GM21717 (cell line): ENCODE results near the gene MXI1.
A peak's percentile ranks its signal among the peaks of the same experiment; 100 is the strongest.

Experiments
- ATAC-seq: cut with Tn5 transposase; IDR thresholded peaks from one replicate; pipeline ENCODE4 v1.9.1; 2021; ENCODE audit warnings: mild to moderate bottlenecking, moderate library complexity; ENCODE audit not compliant: unreplicated experiment

The MXI1 gene

DNA sequence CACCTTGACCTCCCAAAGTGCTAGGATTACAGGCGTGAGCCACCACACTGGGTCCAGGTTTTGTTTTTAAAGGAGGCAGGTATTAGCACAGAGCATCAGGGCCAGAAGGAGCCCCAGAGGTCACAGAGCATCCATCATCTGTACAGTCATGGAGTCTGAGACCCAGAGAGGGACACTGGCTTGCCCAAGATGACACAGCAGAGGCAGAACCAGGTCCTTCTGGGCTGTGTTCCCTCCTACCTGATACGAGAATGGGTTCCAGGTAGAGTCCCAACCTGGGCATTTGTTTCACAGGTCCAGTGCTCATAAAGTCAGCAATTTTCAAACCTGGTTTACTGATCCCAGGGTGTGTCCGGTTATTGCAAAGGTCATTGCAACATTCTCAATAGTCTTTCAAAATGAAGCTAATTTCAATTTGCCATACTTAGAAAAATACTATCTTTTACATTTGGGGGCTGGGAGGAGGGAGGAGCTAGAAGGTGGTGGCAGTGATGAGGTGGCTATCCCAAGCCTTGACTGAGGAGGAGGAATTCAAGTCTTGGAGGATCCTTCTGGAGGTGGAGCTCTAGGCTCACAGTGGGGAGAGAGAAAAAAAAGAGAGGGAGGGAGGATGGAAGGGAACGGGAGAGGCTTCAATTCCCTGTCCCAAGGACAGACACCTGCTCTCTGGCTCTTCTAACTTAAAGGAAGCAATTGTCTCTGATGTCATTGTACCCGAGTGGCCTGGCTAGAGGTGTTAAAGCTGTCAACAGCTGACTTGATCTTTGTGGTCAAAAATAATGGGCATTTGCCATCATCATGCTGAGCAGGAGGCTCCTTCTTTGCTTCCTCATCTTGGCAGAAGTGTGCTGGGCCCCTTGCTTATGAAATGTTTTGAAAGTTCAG is 8.1 kb downstream of the MXI1 start:
- ATAC-seq, result no peak

DNA sequence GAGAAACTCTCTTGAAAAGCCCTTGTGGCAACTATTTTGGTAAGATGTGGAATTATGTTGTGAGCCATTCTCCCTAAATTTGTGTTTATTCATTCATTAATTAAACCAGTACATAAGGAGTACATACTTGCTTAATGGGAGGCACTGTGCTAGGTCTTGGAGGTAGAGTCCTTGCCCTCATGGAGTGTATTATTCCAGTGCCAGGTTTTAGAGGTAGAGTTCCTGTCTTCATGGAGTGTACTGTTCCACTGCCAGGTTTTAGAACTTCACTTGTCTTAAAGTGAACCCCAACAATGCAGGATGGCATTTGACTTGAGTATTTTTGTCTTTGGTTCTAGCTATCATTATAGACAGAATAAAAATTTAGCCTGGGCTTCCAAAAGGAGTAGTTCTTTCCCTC is 8.8 kb downstream of the MXI1 start:
- no peak for ATAC-seq

DNA sequence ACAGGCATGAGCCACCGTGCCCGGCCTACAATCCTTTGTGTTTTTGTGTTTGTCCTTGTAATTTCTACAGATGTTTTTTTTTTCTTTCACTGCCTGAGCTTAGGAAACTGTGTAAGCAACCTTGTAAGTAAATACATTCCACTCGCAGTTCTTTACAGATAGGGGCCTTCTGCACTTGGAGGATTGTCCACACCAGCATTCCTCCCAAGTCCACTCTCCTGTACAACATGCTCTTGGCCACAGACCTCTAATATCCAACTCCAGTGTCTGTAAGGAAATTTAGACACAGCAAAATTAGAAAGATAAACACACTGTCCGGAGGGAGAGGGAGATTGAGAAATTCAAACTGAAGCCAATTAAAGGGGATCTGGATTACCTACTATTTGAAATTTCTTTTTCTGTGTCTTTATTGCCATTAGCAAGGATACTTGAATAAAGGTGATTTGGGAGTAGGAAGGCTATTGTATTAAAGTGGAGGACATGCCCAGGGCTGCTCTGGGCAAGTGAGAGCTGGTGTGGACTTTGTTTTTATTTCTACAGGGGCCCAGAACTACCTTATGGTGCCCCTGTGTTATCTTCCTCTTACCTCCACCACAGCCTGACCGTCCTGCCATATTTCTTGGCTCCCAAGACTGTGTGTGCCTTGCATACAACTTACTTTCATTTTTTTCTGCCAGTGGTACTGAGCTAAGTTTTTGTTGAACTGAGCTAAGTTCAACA is 9.7 kb downstream of the MXI1 start:
- no peak for ATAC-seq

DNA sequence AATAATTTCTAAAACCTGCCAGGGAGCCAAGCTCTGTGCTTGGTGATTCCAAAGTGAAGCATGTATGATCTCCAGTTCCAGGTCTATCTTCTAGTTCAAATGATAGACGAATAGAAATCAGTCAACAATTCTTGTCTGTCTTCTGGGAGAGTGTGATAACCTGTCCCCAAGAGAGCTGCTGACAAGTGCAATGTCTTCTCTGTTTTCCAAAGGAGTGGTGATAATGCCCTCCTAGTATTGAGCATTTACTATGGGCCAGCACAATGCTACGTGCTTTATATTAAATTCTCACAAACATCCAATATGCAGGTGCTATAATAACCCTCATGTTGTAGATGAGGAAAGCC is 10.2 kb downstream of the MXI1 start:
- ATAC-seq, result no peak

DNA sequence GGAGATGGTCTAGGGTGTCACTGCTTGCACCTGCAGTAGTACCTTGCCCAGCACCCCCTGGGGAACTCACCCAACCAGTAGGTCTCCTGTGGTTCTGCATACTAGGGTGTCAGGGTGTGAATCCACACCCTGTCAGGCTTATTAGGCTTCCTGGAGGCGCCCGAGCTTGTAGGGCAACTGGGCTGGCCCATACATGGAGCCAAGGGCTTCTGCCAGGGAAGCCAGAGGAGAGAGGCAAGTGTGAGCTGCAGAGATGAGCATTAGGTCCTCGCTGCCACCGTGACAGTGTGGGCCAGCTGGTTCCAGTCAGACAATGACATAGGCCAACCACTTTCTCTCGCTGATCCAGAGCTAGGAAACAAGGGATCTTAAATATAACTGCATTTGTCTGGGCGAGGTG is 11.2 kb downstream of the MXI1 start:
- ATAC-seq, result no peak

DNA sequence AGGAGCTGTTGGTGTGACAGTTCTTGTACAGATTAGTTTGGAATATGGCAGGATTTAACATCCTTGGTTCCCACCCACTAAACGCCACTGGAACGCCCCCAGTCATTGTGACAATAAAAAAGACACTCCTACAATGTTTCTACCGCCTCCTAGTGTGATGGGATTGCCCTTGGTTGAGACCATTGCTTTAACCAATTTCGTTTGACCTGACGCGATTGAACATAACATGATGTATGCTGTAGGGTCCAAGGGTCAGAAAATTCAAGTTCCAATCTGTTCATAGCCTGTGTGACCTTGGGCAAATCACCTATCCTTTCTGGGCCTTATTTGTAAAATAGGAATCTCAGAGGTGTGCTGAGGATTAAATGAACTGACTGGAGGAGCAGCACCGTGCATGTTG is 12.5 kb downstream of the MXI1 start:
- no peak for ATAC-seq

DNA sequence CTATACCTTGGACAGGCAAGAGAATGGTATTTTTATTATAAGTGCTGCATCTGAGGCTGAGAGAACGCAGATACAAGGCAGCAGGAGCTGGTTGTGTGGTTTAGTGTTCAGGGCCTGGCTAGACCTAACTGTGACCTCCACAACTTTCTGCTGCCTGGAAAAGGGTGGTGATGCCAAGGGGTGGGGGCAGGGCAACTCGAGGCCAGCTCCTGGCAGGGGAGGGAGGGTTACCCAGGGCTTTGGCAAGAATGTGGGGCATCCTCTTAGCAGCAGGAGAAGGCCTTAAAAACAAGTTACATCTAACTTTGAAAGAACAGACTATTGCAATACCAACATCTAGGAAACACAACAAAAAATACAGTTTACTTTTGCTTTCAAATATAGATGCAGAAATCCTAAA is 13.0 kb downstream of the MXI1 start:
- ATAC-seq, result no peak

DNA sequence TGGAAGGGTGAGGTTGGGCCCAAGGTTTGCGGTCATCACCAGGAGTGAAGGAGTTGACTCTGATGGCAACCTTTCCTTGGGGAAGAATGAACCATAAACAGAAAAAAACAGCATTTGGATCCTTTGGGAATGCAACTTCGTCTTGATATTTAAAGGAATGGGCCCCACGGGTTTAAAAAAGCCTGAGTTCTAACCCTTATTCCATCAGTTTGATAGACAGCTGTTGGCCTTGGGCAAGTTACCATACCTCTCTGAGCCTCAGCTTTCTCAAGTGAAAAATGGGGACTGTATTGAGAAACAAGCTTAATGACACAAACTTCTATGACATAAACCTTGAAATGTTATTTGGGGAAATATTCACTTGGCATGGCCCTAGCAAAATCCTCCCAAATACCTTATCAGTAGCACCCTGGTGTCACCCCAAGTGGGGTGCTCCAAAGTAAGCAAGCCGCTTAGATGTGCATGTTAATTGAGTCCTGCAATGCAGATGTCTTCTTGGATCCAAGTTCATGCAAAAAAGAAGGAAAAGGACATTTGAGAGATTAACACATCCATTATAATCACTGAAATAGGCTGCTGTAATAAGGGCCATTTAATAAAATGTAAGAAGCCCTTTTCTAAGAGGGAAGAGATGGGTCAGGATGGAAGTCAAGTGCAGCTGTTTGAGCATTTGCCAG is 13.8 kb downstream of the MXI1 start:
- no peak for ATAC-seq

DNA sequence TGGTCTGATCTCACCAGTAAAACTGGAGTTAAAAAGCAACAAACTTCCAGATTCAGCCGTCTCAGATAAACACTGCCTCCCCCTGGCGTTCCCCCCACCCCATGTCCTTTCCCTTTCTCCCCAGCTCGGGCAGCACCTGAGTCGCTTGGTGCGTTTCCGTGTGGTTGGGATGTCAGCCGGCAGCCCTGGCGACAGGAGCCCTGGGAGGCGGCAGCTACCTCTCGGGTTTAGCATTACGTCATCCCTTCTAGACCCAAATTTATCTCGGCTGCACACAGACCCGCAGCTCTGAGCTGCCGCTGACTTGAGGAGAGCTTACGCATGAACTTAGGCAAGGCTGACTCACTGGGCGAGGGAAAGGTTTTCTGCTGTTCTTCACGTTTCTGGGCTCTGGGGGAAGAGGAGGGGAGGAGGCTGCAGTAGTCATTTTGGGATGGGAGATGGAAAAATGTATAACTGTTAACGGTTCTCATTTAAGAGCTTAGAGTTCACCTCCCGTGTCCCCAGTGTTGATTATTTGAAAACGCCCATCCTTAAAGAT is 14.4 kb downstream of the MXI1 start:
- peak; percentile 64 for ATAC-seq

DNA sequence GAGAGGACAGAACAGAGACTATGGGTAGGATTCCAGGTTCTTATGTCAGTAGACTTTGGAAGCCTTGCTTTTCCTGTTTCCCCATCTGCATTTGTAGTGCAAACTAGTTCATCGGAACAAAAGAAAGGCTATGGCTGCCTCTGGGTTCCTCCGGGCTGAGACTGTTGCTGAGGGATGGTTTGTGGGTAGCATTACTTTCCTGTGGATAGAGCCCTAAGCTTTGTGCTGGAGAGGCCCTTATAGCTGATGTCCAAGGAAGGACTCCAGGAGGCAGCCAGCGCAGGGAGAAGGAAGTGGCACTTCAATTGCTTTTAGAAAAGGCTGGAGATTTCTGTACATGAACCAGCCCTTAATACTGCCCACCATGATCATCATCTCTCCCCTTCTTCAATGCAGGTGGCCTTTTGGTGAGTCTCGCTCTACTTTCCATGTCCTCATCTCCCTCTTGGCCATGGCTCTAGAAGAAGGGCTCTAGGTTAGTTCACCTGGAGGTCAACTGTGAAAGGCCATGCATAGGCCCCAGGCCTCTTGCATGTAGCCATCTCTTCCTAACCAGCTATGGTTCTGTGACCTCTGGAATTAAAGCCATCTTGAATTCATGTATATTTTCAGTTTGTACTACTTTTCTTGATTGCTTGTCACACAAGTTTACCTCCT is 15.4 kb downstream of the MXI1 start:
- no peak for ATAC-seq

DNA sequence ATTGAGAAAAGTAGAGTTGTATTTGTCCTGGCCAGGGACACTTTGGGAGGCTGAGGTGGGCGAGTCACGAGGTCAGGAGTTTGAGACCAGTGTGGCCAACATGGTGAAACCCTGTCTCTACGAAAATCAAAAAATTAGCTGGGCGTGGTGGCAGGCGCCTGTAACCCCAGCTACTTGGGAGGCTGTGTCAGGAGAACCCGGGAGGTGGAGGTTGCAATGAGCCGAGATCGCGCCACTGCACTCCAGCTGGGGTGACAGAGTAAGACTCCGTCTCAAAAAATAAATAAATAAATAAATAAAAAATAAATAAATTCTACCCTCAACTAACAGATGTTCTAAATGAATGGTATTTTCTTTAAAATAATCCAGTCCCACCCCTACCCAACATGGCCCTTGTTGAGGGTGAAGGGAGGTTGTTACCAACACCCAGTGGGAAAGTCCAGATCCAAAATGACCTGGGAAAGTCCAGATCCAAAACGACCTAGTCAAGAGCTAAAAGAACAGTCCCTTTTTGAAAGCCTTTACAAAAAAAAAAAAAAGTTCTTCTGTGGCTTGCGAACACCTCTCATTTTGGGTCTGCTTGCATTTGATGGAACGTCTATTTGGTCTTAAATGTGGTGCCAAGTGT is 16.0 kb downstream of the MXI1 start:
- ATAC-seq, result no peak

DNA sequence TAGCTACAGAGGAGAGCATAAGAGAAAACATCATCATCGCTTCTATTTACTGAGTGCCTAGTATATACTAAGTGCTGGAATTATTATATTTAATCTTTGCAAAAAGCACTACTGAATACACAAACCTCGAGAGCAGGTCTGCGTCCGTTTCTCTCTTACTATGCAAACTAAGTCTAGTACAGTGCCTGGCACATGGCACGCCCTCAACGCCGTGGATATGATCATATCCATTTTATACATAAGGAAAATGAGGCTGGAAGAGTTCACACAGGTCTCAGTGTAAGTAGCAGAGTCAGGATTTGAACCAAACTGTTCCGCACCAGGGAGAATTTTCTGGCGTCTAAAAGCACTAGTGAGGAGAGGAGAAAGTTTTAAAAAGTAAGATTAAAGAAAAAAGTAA is 17.6 kb downstream of the MXI1 start:
- no peak for ATAC-seq

DNA sequence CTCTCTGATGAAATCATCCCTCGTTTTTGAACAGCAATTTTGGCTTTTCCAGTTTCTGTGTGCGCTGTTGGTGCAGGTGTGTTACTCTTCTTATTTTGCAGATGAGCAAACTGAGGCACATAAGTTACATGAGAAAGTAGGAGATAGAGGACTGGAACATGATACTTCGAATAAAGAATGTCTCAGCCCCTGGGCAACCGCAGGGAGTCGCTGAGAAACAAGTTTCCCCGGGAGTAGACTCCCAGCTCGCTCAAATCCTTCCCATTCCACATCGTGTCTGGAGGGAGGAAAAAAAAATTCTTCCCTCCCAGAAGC is 18.0 kb downstream of the MXI1 start:
- ATAC-seq, result peak; percentile 8

DNA sequence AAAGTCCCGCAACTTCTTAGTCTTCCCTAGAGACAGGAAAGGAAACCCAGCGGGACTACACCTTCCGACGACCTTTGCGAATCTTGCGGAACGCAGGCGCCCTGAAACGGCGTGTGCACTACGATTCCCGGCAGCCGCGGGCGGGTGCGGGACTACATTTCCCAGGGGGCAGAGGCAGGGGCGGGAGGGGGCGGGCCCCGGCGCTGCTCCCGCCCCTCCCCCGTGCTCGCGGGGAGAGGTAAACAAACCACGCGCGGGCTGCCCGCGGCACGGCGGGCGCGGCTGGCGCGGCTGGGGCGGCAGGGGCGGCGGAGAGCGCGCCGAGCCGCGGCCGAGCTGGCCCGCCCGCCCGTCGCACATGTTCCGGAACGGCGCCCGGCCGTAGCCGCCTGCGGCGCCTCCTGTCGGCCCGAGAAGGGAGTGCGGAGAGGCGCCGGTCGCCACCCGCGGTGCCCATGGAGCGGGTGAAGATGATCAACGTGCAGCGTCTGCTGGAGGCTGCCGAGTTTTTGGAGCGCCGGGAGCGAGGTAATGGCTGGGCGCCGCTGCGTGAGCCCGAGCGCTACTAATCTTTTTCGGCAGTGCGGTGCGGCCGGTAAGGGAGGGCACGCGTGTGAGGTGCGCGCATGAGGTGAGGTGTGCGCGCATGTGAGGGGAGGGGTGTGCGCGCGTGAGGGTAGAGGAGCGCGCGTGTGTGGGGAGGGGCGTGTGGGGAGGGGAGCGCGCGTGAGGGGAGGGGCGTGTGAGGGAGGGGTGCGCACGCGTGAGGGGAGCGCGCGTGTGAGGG is 18.5 kb downstream of the MXI1 start:
- ATAC-seq, result peak; percentile 66

DNA sequence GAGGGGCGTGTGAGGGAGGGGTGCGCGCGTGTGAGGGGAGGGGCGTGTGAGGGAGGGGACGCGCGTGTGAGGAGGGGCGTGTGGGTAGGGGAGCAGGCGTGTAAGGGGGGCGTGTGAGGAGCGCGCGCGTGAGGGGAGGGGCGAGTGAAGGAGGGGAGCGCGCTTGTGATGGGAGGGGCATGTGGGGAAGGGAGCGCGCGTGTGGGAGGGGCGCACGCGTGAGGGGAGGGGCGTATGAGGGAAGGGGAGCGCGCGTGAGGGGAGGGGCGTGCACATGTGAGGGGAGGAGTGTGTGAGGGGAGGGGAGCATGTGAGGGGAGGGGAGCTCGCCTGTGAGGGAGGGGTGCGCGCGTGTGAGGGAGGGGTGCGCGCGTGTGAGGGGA is 19.1 kb downstream of the MXI1 start:
- ATAC-seq, result no peak

DNA sequence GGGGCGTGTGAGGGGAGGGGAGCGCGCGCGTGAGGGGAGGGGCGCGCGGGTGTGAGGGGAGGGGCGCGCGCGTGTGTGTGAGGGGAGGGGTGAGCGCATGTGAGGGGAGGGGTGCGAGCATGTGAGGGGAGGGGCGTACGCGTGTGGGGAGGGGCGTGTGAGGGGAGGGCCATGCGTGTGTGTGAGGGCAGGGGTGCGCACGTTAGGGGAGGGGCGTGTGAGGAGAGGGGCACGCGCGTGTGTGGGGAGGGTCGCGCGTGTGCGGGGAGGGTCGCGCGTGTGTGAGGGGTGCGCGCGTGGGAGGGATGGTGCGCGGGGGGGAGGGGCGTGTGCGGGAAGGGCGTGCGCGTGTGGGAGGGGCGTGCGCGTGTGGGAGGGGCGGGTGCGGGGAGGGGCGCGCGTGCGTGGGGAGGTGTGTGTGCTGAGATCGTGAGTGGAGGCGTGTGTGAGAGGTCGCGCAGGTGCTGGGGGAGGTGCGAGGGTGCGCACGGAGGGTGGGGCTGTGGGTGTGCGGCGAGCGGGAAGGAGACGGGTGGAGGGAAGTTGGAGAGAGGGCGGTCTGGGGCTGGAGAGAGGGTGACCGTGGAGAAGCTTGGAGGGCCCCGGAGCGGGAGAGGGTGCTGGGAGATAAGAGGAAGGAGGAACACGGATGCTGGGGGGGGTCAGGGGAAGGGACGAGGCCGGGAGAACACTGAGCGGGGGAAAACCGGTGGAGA is 19.7 kb downstream of the MXI1 start:
- ATAC-seq, result no peak

DNA sequence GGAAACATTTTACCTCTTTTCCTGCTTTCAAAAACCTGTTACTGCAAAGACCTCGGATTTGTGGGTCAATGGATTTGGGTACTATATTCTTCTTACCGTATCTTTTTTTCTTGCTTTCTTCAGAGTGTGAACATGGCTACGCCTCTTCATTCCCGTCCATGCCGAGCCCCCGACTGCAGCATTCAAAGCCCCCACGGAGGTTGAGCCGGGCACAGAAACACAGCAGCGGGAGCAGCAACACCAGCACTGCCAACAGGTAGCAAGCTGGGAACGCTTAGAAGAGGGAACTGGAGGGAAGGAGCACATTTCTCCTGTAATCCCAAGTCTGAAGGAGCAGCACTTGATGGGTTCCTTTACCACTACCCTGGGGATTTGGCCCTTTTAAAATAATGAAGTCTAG is 20.7 kb downstream of the MXI1 start:
- ATAC-seq, result no peak

DNA sequence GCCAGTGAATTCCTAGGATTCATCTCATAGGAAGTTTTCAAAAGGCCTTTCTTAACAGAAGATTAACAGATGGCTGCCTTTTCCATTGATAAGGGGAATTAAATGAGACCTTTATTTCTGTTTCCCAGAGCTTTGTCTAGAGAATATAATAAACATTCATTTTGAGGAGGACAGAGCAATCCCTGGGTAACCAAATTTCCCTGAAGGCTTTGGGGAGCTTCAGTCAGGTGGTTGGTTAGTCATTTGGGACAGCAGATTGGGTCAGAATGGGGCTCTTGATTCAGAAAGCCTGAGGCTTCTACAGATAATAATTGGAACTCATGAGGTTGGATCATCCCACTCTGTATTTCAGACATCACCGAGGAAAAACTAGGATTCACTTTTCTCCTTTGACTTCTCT is 21.8 kb downstream of the MXI1 start:
- ATAC-seq, result no peak

DNA sequence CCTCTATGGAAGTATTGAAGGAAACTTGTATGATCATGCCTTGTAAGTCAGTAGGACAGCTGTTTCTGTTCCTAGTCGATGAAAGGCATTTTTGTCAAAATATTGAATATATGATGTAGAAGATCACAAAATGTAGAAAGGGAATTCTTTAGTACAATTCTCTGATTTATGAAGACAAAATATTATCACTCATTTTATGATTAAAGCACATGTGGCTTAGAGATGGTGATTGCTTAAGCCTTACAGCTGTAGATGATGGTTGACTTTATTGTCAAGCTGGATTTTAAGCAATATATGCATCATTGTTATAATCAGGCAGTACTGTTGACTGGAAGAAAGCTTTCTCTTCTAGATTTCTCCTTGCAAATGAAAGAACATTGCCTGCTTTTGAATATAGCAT is 26.4 kb downstream of the MXI1 start:
- no peak for ATAC-seq
